NCI-H510A treated with DMSO at 0.1 percent for 48 hours (cell line): ENCODE results near the gene CXCL9.
"Not testable (repeated sequence)": the region's sequence is repeated elsewhere in the genome, so short reads cannot be mapped to it uniquely, and the experiment has no call there.

ENCODE experiments used
- DNase-seq: peaks from one replicate; lab custom pipeline; 2025; lab: John Stamatoyannopoulos, UW

The CXCL9 gene

DNA sequence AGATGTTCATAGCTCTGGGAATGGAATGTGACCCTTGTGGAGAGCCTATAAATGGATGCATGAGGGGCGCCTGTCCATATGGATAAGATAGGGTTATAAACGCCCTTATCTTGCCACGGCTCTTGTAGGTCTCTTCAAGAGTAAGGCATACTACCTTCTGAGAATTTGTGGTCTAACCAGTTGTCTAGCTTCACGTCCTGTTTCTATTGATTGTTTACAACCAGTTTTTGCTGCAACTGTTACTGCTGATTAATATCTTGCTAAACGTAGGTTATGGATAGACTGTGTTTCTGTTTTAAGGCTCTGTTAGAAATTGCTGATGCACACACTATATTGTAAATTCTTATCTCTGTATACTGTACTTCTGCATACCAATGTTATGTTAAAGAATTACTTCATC is 52.5 kb downstream of the CXCL9 start:
- DNase-seq: not testable (repeated sequence)

DNA sequence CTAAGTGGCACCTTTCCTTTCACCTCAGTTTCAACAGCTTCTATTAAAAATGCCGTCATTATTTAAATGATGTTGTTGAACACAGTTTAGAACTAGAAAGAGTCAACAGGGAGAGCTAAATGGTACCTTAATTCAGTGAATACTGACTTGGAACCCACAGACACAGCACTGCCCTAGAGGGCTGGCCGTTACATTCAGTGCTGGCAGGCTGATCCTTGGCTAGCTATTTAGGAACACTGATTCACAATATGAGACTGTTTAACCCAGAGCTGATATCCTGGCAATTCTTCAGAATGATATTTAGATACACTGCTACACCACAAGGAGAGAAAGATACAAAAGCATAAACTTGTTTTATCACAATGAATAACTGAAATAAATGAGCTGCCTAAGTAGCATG is 53.8 kb downstream of the CXCL9 start:
- DNase-seq: no peak
